DMS114 treated with DMSO at 0.1 percent for 48 hours (cell line): ENCODE measurements around the gene C1QTNF1.
A peak's percentile ranks its signal among the peaks of the same experiment; 100 is the strongest.

Experiments
- DNase-seq: peaks from one replicate; lab custom pipeline; 2025; ENCODE audit not compliant: unreplicated experiment; lab: John Stamatoyannopoulos, UW

C1QTNF1 gene

GRCh38 chr17:79078476-79079190 lies 54.7 kb downstream of the C1QTNF1 start:
- no peak for DNase-seq

- no peak for DNase-seq
These were observed 55.6 kb downstream of the C1QTNF1 start for GRCh38 chr17:79079421-79080200.

GRCh38 chr17:79080349-79080748 lies 56.4 kb downstream of the C1QTNF1 start:
- DNase-seq: no peak

GRCh38 chr17:79080761-79081290 lies 56.9 kb downstream of the C1QTNF1 start:
- DNase-seq: no peak

DNA sequence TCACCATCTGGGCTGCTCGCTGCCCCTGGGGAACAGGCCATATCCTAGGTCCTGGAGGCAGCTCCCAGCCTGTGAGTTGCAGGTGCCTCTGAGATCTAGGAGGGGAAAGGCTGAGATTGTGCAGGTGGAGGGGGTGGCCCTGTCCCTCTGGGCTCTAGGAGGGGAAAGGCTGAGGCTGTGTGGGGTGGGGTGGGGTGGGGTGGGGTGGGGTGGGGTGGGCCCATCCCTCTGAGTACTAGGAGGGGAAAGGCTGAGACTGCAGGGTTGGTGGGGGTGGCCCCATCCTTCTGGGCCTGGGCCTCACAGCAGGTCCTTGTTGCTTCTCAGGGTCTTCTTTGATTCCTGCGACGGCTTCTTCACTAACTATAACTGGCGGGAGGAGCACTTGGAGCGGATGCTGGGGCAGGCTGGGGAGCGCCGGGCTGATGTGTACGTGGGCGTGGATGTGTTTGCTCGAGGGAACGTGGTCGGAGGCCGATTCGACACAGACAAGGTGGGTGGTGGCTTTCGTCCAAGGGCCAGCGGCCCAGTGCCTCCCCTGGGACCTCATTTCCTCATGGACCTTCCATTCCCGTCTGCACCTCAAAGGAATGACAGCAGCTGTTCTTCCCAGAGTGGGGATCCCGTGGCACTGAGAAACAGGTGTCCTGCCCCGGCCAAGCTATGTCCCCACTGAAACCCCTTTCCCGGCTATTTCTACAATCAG lies 57.8 kb downstream of the C1QTNF1 start:
- no peak for DNase-seq

DNA sequence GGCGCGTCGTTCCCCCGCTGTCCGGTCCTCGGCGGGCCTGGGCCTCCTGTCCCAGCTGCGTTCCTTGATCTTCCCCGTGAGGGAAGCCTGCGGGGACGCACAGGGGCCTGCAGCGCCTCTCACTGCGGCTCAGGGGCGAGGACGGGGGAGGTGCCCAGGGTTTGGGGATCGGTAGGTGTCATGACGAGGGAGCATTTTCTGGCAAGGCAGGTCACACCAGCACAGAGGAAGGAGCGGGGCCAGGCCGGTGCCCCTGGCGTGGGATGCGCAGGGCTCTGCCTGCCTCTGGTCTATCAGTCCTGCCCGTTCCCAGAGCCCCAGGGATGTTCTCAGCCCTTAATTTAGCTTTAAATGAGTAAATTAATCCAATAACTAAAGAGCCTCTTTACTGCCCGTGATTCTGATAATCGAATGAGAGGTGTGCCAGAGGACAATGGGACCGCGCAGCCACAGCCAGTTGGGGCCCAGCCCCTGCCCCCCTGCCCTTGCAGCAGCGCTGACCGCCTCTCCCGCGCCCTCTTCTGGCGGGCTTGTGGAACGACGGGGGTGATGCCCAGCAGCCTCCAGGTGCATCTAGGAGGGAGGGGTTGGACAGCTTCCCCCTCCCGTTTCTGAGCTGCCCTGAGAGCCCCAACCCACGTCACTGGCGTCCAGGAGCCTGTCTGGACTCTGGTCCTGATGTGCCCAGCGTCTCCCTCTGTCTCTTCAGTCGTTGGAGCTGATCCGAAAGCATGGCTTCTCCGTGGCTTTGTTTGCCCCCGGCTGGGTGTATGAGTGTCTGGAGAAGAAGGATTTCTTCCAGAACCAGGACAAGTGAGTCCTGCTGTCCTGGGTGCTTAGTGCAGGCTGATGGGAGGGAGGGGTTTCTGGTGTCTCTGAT lies 58.6 kb downstream of the C1QTNF1 start:
- DNase-seq: peak; percentile 3

DNA sequence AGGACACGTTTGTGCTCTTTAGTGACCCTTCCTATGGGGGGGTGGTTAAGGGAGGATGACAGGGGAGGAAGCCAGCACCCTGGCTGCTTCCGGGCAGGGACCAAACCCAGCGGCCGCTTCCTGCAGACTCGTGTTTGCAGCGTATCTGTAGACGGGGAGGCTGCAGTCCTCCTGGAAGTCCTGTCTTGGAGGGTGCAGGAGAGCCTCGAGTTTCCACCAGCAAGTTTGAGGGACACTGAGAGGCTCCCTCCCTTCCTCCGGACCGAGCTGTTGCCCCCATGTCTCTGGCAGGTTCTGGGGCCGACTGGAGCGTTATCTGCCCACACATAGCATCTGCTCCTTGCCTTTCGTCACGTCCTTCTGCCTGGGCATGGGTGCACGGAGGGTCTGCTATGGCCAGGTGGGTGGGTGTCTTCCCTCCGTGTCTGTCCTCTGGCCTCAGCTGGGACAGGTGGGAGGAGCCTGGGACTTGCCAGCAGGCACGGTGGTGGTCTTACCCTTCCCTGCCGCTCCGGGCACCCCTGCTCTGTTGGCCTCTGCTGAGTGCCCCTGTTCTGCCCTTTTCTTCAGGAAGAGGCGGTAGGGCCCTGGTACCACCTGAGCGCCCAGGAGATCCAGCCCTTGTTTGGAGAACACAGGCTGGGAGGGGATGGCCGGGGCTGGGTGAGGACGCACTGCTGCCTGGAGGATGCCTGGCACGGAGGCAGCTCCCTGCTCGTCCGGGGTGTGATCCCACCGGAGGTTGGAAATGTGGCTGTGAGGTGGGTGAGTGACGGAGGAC lies 59.4 kb downstream of the C1QTNF1 start:
- DNase-seq: no peak

GRCh38 chr17:79084291-79085153 lies 60.6 kb downstream of the C1QTNF1 start:
- DNase-seq: no peak

DNA sequence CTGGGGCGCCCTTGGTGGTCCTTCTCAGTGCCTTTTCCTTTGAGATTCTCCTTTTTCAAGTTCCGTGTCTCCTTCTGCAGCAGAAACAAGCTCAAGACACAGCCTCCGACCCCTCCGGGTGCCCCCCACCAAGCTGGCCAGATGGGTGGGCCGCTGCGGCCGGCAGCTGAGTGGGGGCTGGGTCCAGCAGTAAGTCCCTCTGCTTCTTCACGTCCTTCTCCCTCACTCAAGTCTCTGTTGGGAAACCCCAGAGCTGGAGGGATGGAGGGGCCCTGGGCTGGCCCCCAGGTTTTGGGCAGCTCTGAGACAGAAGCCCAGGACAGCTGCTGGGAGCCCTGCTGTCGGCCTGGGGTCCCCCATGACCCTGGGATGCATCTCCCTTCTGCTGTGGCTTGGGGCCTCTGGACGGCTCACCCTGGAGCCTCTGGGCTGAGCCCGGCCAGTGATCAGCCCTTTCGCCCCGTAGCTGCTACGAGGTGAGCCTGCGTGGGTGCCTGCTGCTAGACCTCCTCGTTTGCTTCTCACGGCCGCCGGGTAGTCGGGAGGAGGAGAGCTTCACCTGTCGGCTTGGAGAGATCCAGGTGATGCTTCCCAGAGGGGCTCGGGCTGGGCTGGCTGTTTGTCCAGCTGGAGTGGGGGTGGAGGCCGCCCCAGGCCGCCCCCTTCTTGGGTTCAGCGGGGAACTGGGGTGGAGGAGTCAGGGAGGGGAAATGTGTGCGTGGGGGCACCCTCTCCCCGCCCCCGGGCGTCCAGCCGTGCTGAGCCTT lies 61.4 kb downstream of the C1QTNF1 start:
- no peak for DNase-seq

DNA sequence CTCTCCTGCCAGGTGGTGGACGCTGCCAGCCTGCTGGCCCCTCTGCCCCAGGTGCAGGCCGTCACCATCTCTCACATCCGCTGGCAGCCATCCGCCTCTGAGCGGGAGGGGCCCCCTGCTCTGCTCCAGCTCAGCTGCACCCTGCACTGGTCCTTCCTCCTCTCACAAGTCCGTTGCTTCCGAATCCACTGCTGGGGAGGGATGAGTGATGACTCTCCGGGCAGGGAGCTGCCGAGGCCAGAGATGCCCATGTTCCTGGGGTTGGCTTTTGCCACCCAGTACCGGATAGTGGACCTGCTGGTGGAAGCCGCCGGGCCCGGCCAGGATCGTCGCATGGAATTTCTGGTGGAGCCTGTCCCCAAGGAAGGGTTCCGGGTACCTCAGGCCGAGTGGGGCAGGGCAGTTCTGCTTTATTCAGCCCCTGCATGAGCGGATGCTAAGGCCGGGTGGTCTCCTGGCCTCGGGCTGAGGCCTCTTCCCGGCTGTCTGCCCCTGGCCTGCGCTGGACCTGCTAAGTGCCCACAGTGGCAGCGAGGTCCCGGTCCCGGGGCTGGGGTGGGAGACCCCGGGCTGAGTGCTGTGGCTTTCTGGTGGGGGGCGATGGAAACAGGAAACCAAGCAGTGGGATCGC lies 62.1 kb downstream of the C1QTNF1 start:
- no peak for DNase-seq

DNA sequence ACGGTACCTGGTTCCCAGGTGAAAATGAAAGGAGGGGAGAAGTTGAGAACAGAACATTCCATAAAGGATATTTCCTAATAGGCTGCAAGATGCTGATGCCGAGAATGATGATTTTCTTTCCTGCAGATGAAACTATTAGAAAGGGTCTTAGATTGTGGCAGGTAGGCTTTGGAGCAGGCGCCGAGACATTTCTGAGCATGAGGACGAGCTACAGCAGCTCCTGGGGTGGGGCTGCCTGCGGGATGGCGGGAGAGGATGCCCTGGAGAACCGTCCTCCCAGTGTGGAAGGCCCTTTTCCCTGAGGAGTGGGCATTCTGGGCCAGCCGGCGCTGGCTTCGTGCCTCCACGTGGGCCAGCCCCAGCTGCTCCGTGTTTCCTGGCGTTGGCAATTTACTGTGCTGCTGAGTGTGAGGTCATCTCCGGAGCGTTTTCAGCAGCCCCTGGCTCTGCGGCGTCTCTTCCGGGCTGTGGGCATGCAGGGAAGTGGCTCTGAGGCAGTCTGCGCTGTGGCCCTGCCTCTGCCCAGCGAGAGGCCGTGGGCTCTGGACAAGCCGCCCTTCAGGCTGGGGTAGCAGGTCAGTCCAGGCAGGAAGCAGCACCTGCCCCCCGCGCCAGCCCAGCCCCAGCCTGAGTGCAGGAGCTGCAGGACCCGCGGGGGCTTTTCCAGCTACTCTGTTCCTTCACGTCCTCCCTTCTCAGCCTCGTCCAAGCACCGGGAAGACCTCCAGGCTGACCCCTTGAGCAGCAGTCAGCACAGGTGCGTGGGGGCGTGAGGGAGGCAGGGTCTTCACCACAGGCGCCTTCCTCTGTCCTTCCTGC lies 62.8 kb downstream of the C1QTNF1 start:
- DNase-seq: no peak

DNA sequence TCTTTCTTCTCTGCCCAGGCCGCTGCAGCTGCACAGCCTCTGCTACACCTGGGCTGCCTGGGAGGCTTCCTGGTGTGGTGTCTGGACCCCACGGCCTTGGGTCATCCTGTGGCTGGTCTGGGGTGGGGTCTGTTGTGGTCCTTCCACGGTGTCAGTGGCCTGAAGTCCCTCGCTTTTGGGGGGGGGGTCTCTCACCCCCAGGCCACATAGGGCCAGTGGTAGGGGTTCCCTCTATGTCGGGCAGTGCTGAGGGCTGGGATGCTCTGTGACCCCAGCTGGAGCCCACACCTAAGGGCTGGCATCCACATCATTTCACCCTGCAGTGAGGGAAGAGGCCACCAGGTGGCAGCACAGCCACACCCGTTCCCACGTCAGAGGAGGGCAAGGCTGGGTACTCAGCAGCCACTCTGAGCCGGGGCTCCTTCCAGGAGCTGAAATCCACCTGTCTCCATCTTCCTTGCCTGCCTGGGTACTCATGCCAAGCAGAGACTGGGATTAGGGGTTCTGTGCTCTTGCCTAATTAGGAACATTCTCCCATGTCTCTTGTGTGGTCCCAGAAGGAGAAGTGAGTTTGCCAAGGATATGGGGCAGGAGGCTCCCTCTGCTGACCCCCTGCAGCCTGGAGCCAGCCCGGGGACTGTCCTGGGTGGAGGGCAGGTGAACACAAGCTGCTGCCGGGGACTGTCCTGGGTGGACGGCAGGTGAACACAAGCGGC lies 63.6 kb downstream of the C1QTNF1 start:
- DNase-seq: peak; percentile 23

GRCh38 chr17:79088247-79088996 lies 64.5 kb downstream of the C1QTNF1 start:
- no peak for DNase-seq

DNA sequence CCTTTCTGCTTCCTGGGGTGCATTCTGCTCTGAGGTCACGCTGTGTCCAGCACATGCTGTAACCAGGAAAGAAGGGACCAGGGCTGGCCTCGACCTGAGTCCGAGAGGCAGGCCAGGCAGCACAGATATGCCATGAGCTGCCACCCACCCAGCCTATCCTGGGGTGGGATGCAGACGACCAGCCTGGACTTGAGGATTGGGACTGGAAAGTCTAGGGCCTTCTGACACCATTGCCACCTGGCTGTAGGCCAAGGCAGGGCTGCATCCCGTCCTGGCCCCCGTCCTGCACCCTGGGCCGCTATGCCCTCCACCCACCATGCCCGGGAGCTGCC lies 65.0 kb downstream of the C1QTNF1 start:
- DNase-seq: no peak

GRCh38 chr17:79089720-79090442 lies 65.9 kb downstream of the C1QTNF1 start:
- DNase-seq: no peak
